GM04504 (cell line): ENCODE data around the gene TRIL.

Source experiments
- DNase-seq: peaks from one replicate; pipeline ENCODE4 v3.0.0-alpha.2; 2012; ENCODE audit warnings: low read depth

Gene TRIL

DNA sequence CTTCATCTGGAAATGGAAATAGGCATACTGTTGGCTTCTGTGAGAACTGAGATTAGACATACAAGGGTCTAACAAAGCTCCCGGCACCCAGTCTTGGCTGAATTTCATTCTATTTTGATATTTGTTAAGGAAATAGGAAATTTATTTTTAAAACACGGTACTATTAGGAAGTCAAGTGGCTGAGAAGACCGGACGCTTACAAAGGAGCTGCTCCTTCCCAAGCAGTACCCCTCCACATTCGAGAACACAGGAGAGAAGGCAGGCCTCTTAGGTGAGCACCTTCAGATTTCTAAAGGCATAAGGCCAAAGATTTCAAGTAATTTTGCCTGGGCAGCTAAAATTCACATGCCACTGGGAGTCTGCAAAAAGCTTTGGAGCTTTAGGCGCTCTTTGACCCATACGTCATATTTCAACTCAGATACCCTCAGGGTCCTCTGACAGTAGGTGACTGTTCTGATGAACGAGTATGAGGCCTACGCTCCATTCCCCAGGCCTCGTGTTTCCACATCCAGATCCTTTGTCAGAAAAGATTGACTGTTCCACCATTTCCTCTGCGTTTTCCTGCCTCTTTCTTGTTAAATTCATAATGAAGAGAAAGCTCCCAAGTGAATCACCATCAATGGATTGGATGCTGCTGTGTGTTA, 17.3 kb downstream of the TRIL start:
- DNase-seq = no peak

GRCh38 chr7:28939844-28940544, 18.1 kb downstream of the TRIL start:
- DNase-seq = no peak

DNA sequence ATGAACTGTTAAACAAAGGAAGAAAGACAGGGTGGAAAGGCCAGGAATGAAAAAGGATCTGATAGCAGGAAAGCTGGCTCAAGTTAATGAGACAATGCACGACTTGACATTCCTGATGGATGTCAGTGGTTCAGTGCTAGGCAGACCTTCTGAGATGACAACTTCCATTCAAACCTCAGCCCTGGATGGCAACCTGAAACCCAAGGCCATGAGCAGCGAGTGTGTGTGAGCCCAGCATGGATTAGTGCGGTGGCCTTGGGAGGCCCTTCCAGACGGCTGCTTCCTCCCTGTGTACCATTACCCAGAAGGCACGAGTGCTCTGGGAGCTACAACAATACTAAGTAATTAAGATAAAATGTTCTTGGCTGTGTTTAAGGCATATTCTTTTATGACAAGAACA, 18.8 kb downstream of the TRIL start:
- no peak for DNase-seq

GRCh38 chr7:28937619-28938018, 20.5 kb downstream of the TRIL start:
- no peak for DNase-seq

DNA sequence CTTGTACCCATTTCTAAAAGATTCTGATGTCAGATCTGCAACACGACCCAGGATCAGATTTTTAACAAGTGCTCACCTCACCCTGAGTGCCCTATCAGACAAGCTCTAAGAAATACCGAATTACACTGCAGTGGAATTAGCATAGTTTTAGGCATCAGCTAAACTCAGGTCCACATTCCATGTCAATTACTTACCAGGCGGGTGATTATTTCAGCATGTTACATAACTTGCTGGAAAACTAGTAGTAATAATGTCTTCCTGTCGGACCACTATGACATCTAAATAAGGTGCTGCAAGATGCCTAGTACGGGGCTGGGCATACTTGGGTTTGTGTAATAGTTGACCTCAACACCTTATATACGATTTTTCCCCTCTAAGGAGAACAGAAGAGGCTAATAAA, 21.0 kb downstream of the TRIL start:
- no peak for DNase-seq

DNA sequence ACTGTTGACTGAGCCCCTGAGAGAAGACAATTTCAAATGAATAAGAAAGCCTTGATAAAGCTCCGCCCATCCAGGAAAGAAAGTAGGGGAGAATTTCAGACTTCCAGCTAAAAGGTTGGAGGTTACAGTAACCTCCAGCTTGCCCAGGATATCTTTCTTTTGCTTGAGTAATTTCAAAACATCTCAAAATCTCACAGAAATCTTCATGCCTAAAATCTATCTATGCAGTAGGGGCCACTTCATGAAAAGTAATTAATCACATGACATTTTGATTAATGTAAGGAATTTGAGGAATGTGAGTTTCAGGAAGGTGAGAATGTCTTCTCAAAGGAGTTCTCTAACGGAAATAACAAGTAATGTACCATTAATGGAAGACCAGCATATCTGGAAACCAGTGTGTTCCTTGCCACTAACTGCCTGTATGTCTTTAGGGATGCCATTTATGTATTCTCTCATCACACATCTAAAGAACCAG, 24.2 kb downstream of the TRIL start:
- no peak for DNase-seq

GRCh38 chr7:28931565-28931964, 26.6 kb downstream of the TRIL start:
- no peak for DNase-seq

GRCh38 chr7:28926871-28927597, 31.1 kb downstream of the TRIL start:
- peak; percentile 60 for DNase-seq

- peak; percentile 25 for DNase-seq
Observed at GRCh38 chr7:28922624-28923331, 35.4 kb downstream of the TRIL start.

GRCh38 chr7:28921822-28922221, 36.3 kb downstream of the TRIL start:
- DNase-seq = peak; percentile 30

- DNase-seq = no peak
Observed at GRCh38 chr7:28920424-28920823, 37.7 kb downstream of the TRIL start.

DNA sequence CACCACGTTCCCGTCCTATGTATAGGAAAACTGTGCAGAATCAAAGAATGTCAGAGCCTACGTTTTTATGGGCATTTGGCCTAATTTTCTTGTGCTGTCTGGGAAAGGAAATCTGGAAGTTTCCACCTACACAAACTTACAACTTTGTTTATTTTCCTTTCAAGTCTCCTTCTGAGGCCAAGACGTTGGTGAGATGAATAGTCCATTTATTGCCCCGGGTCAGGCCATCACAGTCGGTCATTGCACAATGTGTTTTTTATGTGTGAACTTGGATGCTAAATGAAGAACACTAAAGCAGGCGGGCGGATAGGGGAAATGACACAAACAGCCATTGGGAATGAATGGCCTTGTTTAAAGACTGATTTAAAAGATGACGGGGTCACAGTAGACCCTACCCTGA, 38.6 kb downstream of the TRIL start:
- no peak for DNase-seq

DNA sequence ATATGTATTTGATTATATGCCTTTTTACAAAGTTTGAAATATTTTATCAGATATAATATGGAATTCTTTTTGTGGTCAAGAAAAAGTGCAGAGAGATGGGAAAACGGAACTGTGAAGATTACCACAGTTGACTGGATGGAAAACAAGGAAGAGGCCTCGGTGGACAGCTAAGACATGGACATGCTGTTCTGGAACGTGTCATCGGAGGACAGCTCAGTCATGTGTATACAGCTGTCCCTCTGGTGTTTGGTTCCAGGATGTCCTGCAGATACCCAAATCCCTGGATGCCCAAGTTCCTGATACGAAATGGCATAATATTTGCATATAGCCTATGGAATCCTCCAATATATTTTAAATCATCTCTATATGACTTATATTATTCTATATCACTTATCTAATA, 49.4 kb downstream of the TRIL start:
- no peak for DNase-seq

- no peak for DNase-seq
Observed at GRCh38 chr7:28905464-28905863, 52.7 kb downstream of the TRIL start.

- no peak for DNase-seq
Observed at GRCh38 chr7:28904578-28905048, 53.5 kb downstream of the TRIL start.

- no peak for DNase-seq
Observed at GRCh38 chr7:28903730-28904577, 54.2 kb downstream of the TRIL start.
